C4-2B (cell line): ENCODE results near the gene KIF26B.

ENCODE experiments used
- CTCF ChIP-seq: fragments of 450-650 bp; conservative IDR thresholded peaks from 2 replicates; pipeline ENCODE4 v1.5.1; 2017; ENCODE audit warnings: mild to moderate bottlenecking
- ZFX ChIP-seq: fragments of 450-650 bp; IDR thresholded peaks from 2 replicates; pipeline ENCODE4 v1.6.1; 2017

GRCh38 chr1:245587435-245588115 lies 432.8 kb downstream of the KIF26B start:
- TF ChIP-seq CTCF: no peak
- TF ChIP-seq ZFX: no peak
